WI38 (cell line): ENCODE results near the gene ECE2.

Source experiments
- H3K4me3 ChIP-seq: 2 replicates; pipeline ENCODE4 v1.5.1; 2011; ENCODE audit warnings: low read depth, mild to moderate bottlenecking, control low read depth, low read length
- CTCF ChIP-seq: IDR thresholded peaks from 2 replicates; pipeline ENCODE4 v1.5.1; 2012; ENCODE audit warnings: low read depth, mild to moderate bottlenecking, control low read depth, low read length

The ECE2 gene

GRCh38 chr3:184237211-184237610, 38.6 kb upstream of the ECE2 start:
- no peak for TF ChIP-seq CTCF
- H3K4me3 ChIP-seq: no peak overlapping the region

GRCh38 chr3:184237807-184238206, 38.0 kb upstream of the ECE2 start:
- H3K4me3 ChIP-seq: no peak overlapping the region
- TF ChIP-seq CTCF: no peak

GRCh38 chr3:184238246-184238818, 37.5 kb upstream of the ECE2 start:
- no peak overlapping the region for H3K4me3 ChIP-seq
- no peak for TF ChIP-seq CTCF

- no peak for TF ChIP-seq CTCF
- no peak overlapping the region for H3K4me3 ChIP-seq
Measured at GRCh38 chr3:184239221-184239620, 36.6 kb upstream of the ECE2 start.

GRCh38 chr3:184239708-184240107, 36.1 kb upstream of the ECE2 start:
- TF ChIP-seq CTCF: no peak
- no peak overlapping the region for H3K4me3 ChIP-seq

GRCh38 chr3:184240384-184241140, 35.3 kb upstream of the ECE2 start:
- no peak for TF ChIP-seq CTCF

GRCh38 chr3:184241141-184241446, 34.7 kb upstream of the ECE2 start:
- H3K4me3 ChIP-seq: no peak overlapping the region

More at GRCh38 chr3:184240384-184241140, 35.3 kb upstream of the ECE2 start:
- no peak overlapping the region for H3K4me3 ChIP-seq

More at GRCh38 chr3:184241141-184241446, 34.7 kb upstream of the ECE2 start:
- no peak for TF ChIP-seq CTCF
